ENCODE measurements around the gene ABCA9. TPM values are rescaled to one million over a fixed set of nuclear protein-coding genes. Genes with fewer than 3 reads are reported as not detected.
A peak's percentile ranks its signal among the peaks of the same experiment; 100 is the strongest.

Gene ABCA9
- total and polyA plus RNA-seq, 9 of the 15 experiments (the other 6 are each of a cell fraction or from before 2014, with no cell fraction given): 0.04 TPM; not detected in 8

GRCh38 chr17:69042308-69042707 is 18.4 kb downstream of the ABCA9 start (continued):
- no peak for TF ChIP-seq FOXM1 (IDR thresholded peaks at IDR 0.05; ENCODE audit: low read depth)
- TF ChIP-seq FOXM1 (CRISPR knock-in tag; IDR thresholded peaks at IDR 0.05; ENCODE audit: low read depth): no peak
- TF ChIP-seq SRSF1 (IDR thresholded peaks at IDR 0.05; ENCODE audit: low read depth, low read length): no peak
- TF ChIP-seq ZNF444 (CRISPR knock-in tag; IDR thresholded peaks at IDR 0.05): no peak
- no peak for TF ChIP-seq GABPB2 (CRISPR knock-in tag; conservative IDR thresholded peaks at IDR 0.05)
- no peak for TF ChIP-seq PRMT5 (CRISPR knock-in tag; IDR thresholded peaks at IDR 0.05)
- TF ChIP-seq MAFG (tag; conservative IDR thresholded peaks at IDR 0.05): peak; percentile 88
- no peak for TF ChIP-seq BCLAF1 (IDR thresholded peaks at IDR 0.05; ENCODE audit: borderline replicate concordance in 1 of 2, control insufficient read depth in 1 of 2, low read depth in 2 of 2, low read length in 1 of 2)
- TF ChIP-seq GTF3C2 (IDR thresholded peaks at IDR 0.05; ENCODE audit: borderline replicate concordance, extremely low read depth, insufficient read length): no peak
- no peak for TF ChIP-seq ZZZ3 (IDR thresholded peaks at IDR 0.05)
- peak; percentile 48; the same call in 1 of the 2 replicates for TF ChIP-seq NFE2 (IDR thresholded peaks at IDR 0.05; ENCODE audit: low read depth)
- peak; percentile 88 for TF ChIP-seq ZNF316 (IDR thresholded peaks at IDR 0.05)
- no peak for TF ChIP-seq THAP12 (CRISPR knock-in tag; IDR thresholded peaks at IDR 0.05)
- no peak for TF ChIP-seq ID3 (CRISPR knock-in tag; IDR thresholded peaks at IDR 0.05)
- TF ChIP-seq ID3 (tag; IDR thresholded peaks at IDR 0.05): no peak
- no peak for TF ChIP-seq ZNF239 (CRISPR knock-in tag; IDR thresholded peaks at IDR 0.05)
- 0 out of 2 replicates have a peak, but pooled peaks have one; percentile 18 for TF ChIP-seq SMARCA4 (IDR thresholded peaks at IDR 0.05)
- no peak for TF ChIP-seq TEAD1 (CRISPR knock-in tag; IDR thresholded peaks at IDR 0.05)
- TF ChIP-seq ZBTB34 (CRISPR knock-in tag; IDR thresholded peaks at IDR 0.05): no peak
- TF ChIP-seq ELF4 (CRISPR knock-in tag; IDR thresholded peaks at IDR 0.05): no peak
